NCI-H2081 treated with DMSO at 0.1 percent for 48 hours (cell line): ENCODE measurements around the gene PER2.
A peak's percentile ranks its signal among the peaks of the same experiment; 100 is the strongest.

Source experiments
- DNase-seq: peaks from one replicate; lab custom pipeline; 2025; lab: John Stamatoyannopoulos, UW

The PER2 gene

DNA sequence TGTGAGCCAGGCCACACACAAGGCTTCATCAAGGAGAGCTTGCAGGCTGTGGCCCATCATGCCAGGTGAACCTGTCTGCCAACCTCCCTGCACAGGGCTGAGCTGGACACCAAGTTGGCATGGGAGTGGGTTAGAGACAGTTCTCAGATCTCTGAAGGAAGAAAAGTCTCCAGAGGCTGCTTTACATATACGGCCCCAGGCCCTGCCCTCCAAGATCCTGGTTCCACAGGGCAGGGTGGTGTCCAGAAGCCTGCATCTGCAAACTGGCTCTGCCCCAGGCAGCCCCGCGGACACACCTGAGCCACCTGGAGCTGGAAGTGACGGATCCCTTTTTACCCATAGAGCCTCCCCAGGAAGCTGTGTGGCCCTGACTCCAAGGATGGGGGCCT, 24.3 kb downstream of the PER2 start:
- no peak for DNase-seq

DNA sequence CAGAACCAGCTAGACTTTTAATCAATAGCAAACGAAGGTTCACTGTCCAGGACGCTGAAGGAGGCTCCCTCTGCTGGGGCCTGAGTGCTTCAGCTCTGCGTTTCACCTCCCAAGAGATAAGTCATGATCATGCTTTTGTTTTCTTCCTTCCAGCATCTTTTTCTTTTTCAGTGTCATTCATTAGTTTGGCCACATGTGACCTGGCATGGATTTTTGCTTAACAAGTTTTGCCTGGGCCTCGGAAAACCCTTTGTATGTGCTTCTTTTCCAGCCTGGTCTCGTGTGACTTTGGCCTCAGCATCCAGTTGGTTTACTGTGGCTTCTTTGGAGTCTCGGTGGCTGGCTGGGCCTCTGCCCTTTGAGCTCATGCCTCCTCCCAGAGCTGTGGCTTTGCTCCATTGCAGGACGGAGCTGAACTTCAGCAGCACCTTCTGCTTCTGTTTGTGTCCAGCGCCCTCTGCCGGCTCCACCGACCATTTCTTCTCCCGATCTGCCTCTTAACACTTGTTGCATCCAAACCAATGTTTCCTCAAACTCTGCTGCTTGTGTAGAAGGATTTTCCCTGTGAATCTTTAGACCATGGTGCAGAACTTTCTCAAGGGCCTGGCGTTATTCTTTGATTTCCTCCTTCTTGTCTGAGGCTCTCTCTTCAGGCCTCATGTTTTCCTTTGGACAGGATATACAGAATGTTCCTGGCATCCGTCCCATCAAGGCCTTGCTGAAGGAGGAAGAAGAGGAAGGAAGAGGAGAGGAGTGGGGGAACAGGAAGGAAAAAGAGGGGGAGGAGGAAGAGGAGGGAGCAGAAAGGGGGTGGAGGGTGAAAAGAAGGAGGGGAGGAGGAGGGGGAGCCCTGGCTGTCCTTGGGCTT, 25.0 kb downstream of the PER2 start:
- no peak for DNase-seq

DNA sequence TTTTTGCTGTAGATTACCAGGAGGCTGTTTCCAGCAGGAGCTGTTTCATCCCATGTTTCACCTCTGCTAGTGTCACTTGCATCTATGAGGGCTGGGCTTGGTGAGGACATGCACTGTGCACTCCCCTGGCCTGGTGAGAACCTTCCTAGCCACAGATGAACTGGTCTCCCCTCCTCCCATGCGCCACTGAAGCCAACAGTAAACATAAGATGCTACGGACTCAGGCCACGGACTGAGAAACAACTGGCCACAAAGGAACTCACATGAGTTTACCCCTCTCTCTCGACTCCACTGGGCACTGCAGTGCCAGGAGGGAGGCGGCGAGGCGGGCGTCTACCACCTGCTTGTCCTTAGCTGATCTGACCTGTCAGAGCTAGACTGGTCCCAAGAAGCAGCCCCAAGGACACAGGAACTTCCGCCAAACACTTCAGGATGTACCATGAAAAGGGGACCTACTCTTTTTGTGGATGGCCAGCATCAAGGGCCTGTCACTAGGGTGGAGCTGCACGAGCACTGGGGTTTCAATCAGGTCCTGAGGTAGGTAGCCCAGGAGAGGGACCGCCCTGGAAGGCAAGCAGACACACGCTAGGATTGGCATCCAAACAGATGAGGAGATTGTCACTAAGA, 25.8 kb downstream of the PER2 start:
- DNase-seq, result no peak

DNA sequence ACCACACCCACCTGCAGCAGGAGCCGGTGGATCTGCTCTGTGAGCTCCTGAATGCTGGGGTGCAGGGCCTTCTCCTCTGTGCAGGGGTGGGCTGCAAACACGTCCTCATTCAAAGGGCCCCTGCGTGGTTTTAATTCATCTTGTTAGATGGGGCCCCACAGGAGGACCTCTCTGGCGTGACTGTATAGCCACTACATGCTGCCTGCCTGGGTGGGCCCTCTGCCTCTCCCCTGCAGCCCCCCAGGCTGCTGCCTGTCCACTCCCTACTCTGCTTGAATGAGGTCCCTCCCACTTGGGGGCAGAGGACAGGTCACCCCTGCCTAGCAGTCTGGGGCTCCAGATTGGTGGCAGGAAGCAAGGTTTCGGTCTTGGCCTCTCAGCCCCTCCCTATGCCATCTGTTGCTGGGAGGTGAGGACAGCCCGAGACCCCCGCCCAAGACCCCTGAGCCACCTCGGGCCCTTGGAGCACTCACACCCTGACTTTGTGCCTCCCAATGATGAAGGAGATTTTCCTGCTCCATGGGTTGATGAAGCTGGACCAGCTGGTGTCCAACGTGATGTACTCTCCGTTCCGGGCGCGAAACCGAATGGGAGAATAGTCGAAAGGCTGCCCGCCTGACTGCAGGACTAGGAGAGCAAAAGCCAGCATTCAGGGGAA, 26.6 kb downstream of the PER2 start:
- DNase-seq, result no peak

DNA sequence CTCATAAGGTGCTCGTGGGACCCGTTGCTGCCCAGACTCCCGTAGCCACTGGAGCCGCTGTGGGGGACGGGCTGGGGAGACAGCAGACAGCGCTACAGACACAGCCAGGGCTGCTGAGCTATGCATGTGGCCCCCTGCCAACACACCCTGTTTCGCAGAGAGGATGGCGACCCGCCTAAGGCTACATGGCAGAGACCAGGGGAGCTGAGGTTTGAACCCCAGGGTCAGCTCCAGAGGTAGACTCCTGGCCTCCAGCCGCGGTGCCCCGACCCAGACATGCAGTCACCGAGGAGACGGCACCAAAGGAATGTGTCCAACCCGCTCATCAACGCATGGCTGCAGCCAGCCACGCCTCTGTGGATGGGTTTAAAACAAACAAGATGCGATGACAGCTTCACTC, 27.5 kb downstream of the PER2 start:
- DNase-seq, result no peak

DNA sequence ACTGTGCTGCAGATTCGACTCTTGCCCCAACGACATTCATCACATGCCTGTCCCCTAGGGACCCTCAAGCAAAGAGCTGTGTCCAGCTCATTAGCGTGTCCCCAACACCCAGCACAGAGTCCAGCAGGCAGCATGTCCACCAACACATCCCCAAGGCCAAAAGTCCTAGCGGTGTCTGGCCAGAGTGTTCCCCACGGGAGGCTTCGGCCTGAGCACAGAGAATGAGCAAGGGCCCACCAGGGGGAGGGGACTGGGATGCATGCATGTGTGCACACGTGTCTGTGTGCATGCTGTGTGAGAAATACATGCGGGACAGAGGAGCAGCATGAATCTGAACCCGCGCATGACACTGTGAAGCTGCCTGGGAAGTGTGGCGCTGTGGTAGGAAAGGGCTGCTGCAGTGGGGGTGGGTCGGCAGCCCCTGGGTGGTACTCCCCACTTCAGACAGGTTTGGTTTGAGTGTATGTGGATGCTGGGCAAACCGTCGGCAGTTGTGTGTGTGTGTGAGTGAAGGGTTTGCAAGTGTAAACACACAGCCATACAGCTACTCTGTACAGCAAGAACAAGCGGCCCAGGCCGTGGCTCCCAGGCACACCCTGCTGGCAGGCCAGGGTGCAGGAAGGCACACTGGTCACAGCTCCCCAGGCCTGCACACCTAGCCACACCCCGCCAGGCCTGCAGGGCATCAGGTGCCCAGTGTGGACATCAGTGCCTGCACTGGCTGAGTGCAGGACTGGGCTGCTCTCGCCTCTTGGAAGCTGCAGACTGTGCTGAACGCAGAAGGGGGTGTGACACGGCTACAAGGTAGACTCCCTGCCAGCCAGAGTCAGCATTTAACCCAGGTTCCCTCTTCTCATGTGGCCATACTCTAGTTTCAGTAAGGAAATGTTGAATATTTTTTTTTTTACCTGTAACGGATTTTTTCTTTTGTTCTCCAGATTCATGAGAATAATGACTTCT, 29.1 kb downstream of the PER2 start:
- DNase-seq, result no peak

DNA sequence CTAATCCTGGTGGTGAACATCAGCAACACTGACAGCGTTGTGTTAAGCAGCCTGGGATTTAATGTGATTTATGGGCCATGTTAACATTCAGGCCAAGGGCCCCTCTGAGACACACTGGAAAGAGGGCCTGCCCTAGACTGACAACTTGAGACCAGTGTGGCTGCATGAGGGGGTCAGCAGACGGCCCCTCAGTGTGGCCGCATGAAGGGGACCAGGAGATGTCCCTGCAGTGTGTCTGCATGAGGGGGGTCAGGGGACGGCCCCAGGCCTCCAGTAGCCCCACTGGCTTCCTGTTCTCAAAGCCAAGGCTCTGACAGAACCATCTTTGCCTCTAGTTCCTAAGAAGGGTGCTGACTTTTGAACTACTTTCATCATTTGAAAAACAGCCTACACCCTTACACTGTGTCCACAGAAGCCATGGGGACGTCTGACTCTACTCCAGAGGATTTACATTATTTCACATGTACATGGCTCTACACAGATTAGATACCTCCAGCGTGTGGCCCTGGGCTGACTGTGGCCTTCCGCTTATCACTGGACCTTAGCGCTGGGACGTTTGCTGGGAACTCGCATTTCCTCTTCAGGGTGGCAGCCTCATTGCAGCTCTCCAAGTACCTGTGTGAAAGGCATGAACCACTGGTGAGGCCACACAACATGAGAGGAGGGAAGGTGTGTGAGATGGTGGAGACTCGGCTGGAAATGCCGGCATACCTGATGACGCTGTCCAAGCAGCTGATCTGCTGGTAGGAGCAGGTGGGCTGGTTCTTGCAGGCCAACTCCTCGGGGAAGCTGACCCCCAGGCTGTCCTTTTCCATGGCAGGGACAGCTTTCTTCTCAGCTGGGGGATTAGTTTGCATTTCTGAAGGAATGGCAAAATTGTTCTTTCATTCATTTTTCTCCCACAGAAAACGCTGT, 30.4 kb downstream of the PER2 start:
- no peak for DNase-seq

DNA sequence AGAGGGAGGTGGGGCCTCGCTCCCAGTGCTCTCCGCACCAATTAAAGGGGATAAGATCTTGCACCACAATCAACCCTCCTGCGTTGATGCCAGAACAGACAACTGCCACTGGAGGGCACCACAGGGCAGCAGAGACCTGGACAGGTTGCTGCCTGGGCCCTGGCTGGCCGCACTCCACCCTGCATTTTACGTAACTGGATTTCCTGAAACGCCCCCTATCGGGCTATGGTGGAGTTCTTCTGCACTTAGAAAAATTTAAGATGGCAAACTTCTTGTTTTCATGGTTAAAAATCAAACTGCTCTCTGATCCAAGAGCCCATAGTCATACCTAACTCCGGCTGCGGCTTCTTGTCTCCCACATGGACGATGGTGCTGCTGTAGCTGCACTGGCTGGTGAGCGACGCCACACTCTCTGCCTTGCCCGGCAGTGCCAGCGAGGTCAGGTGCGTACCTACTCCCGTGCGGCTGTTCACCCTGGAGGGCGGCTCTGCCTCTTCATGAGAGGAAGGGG, 31.8 kb downstream of the PER2 start:
- peak; percentile 72 for DNase-seq

DNA sequence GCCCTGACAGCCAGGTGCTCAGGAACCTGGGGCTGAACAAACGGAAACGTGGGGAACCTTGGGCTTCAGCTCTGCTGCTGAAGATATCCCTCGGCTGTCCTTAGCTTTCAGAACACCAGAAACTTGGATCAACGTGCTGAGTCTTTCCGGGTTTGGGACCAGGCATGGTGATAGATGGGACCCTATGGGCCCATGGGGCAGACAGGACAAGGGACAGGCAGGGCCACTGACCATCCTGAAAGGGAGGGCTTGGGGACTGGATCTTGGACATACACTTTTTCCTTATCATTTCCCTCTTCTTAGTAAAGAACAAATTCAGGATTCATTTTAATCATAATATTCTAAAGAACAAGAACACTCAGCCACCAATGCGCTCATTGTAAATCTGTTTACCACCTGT, 32.3 kb downstream of the PER2 start:
- no peak for DNase-seq

DNA sequence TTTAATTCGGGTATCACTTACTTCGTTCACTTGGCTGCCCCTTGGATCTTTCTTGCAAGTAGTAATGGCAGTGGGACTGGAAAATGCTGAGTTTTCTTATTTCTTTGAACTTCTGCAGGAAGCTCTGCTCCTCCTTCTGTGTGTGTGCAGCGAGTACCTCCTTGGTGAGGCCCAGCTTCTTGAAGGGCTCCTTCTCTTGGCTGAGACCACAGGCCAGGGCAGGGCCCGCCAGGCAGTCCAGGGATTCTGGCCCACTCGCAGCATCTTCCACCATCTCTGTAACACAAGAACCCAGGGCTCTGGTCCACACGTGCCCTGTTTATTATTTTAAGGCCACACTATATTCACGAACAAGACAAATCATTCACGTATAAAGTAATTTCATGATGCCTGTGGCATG, 32.8 kb downstream of the PER2 start:
- DNase-seq, result no peak

DNA sequence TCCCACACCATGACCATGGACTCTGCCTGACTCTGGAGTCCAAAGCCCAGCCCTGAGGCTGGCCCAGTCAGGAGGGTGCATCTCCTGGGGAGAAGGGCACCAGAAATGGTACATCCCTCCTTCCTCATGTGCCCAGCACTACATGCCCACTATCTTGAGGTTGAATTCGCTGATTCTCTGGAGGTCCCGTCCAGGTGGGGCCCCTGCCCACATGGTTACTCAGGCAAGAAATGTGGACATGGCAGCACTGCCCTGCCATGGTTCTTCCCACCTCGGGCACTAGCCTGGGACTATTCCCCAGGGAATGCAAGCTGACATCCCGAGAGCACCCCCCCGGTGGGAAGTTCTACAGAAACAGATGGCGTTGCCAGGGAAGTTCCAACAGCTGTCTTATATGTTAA, 33.3 kb downstream of the PER2 start:
- no peak for DNase-seq

DNA sequence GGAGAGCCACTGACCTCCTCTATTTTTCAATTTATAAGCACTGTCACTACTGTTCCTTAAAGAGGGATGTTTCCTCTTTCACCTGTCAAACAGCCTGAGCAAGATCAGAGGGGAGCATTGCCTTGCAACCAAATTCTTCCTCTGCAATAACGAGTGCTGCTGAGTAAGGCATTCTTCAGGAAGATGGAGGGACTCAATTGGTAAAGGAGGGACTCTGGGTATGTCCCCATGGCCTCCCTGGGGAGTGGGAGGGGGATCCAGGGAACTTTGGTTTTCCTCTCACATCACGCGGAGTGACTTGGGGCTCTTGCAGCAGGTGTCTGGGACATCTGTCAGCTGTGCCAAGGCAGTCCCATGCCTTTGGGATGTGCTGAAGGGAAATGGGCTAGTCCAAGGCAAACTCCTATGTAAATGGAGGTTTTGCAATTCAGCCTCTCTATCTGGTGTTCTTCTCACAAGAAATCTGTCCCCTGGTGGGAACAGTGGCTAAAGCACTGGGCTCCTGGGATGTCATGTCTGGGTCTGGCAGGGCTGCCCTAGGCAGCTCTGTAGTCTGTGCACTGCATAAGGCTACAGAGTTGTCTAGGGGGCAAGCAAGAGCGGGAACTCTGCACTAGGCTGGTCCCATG, 34.2 kb downstream of the PER2 start:
- DNase-seq, result no peak

DNA sequence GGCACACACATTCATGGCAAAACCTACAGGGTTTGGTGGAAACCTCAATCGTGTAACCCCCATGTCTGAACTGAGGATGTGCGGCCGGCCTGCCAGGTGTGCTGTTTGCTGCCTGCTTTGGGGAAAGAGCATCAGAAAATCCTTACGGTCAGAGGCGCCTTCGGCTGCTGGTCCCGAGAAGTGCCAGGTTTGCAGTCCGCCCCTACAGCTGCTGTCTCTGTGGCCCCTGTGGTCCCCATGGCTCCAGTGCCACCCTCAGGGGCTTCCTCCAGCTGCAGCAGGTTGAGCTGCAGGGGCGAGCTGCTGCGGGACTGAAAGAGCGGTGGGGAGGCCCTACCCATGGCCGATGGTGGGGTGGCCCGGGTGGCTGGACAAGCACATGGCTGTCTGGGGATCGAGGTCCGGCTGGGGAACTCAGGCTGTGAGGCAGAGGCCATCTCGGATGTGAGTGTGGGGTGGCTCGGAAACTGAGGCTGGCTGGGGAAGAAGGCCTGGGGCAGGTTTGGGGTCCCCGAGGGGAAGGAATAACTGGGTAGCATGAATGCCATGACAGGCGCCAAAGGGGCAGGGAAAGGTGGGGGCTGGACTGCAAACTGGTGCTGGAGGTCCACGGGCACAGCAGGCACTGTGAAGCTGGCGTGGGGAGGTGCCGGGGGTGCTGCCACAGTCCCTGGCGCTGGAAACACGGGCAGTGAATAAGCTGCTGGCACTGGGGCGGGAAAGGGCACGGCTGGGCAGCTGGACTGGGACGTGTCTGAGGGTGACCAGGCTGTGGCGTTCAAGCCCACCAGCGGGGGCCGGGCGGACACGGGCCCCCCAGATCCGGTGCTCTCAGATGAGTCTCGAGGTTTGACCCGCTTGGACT, 35.4 kb downstream of the PER2 start:
- no peak for DNase-seq

DNA sequence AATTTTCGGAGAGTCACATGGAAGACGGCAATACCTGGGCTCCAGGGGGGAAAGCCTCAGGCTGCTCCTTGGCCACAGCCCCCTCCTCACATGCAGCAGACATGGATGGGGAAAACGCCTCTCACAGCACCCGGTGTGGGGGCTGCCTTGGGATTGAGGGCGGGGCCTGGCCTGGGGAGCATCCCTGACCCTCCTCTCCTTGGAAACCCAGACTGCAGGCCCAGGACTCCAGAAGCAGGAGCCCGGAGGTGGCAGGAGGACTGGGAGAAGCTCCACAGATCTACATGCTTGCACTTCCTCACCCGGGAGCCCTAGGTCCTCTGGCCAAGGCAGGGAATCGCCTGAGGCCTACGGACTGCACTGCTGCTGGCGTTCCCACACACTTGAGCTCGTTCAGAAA, 36.4 kb downstream of the PER2 start:
- DNase-seq, result no peak

DNA sequence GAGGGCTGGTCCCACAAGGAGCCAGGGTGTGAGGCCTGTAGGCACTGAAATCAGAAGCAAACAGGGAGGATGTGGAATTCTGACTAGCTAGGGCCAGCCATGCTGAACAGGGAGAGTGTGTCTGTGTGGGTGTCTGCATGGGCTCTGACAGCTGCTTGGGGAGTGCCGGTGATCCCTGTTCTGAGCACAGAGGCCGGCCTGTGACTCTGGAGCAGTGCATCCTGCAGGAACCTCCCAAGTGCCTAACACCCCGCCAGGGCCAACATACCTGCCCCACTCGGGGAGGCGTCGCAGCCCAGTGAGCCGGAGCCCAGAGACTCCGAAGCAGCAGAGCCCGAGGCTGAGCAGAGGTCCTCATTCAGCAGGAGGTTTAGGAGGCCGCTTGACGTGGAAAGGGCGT, 37.1 kb downstream of the PER2 start:
- no peak for DNase-seq

DNA sequence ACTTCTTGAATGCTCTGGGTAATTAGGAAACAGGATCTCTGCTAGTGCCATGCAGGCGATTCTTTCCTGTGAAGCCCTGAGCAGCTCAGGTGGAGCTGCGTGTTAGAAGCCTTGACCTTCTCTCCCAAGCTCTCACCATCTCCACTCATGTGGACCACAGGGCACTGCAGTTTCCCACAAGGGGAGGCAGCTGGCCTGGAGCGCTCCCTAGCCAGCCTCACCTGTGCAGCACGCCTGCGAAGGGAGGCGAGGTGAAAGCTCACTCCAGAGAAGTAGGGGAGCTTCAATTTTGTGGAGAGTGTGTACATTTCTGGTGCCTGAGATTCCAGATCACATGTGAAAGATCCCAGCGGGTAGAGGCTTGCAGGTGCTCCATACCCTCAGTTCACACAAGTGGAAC, 37.5 kb downstream of the PER2 start:
- DNase-seq, result no peak

DNA sequence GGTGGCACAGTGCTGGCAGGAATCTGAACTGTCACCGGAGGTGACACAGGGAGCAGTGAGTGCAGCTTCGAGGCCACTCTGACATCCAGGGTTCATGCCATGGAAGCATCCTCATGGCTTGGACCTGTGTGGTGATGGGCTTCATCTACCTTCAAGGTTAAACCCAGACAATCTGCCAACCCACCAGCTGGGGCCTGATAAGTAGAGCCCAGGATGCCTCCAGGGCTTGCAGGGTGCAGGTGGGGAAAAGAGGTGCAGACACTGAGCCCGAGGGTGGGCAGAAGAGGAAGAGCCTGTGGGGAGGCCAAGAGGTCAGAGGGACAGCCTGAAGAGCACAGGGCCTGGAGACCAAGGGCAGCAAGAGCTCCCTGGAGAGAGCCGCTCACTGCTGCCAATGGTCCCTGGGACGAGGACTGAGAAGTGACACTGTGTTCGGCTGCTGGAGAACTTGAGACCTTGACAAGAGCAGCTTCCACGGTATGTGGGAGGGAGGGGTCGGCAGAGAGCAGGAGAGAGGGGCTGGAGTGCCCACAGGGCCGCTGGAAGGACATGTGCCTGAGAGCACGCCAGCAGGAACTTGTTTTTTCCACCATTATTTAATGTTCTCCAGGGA, 40.5 kb downstream of the PER2 start:
- no peak for DNase-seq

DNA sequence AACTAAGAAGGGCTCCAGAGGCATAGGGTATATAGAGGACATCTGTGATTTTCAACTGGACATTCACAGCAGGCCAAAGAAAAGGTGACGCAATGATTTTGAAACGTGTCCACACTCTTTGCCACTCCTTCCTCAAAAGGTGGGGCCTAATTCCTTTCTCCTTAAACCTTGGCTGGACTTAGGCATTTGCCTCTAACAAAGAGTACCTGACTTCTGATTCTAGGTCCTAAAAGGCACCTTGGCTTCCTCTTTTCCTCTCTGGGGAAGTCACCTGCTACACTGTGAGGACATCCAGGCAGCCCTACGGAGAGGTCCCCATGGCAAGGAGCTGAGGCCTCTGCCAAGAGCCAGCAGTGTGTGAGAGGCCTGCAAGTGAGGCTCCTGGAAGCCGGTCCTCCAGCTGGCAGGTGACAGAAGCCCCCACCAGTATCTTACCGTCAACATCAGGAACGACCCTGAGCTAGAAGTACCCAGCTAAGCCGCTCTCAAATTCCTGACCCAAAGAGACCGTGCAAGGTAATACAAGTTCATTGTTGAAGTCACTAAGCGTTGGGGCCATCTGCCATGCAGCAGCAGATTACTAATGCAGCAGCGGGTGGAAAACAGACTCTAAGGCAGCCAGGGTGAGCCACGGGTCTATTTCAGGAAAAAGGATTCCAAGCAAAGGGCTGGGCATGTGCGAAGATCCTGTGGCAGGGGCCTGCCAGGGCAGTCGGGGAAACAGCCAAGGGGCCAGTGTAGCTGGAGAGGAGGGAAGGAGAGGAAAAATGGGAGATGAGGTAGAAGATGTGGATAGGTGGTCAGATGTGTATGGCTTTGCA, 41.2 kb downstream of the PER2 start:
- DNase-seq, result no peak
